ENCODE measurements around the gene UCKL1. TPM values are rescaled to one million over a fixed set of nuclear protein-coding genes. Genes with fewer than 3 reads are reported as not detected.

UCKL1 gene
- total RNA-seq, 2 experiments from 2014 or later: 41.3 to 46.1 TPM

- peaks cover 22% of the 10 kb centered on the region for H3K4me1 ChIP-seq (ENCODE audit: insufficient read depth, low read length)
- H3K36me3 ChIP-seq (ENCODE audit: insufficient read depth, low read length): peaks cover 50% of the 10 kb centered on the region
- ChIA-PET POLR2A (interaction anchor here (1.2 kb wide), 1 partner anchor 16 kb away, joined by 8 read pairs; the partner anchor contains the start of gene UCKL1), CTCF (no interaction called here)
- H3K27me3 ChIP-seq (ENCODE audit: control insufficient read depth in 1 of 2, insufficient read depth in 2 of 2, low read length in 2 of 2): no peaks in the 10 kb centered on the region
- no peak overlapping the region for H3K27ac ChIP-seq (ENCODE audit: low read depth in 1 of 2, low read length in 2 of 2)
- Mint-ChIP-seq H3K4me3 (no peak overlapping the region), H3K4me1 (ENCODE audit: low read depth) (peaks cover 28% of the 10 kb centered on the region), H3K9me3 (no peaks in the 10 kb centered on the region), H3K27ac (peak overlapping the region; percentile 20), H3K27me3 (no peaks in the 10 kb centered on the region), H3K36me3 (ENCODE audit: low read depth) (peaks cover 50% of the 10 kb centered on the region)
- intact Hi-C loops (cut with DNase I, micrococcal nuclease): no loop called here
- ATAC-seq (ENCODE audit: poor library complexity) (no peak), DNase-seq (peak in 1 of 14 experiments; percentile 30)
- TF ChIP-seq CTCF (IDR thresholded peaks at IDR 0.05): no peak
- H3K4me3 ChIP-seq (ENCODE audit: low read length): no peak overlapping the region
- H3K9me3 ChIP-seq (ENCODE audit: control insufficient read depth in 1 of 2, insufficient read depth in 1 of 2, low read length in 2 of 2): peaks cover 0 to 26% of the 10 kb centered on the region in 2 experiments
These were observed 16.1 kb downstream of the UCKL1 start for GRCh38 chr20:63940071-63940471.

GRCh38 chr20:63939061-63939935, 16.9 kb downstream of the UCKL1 start:
- H3K4me3 ChIP-seq (ENCODE audit: low read length): no peak overlapping the region
- Mint-ChIP-seq H3K9me3 (no peaks in the 10 kb centered on the region), H3K27me3 (no peaks in the 10 kb centered on the region), H3K27ac (peak overlapping the region; percentile 20), H3K36me3 (ENCODE audit: low read depth) (peaks cover 52% of the 10 kb centered on the region), H3K4me3 (no peak overlapping the region), H3K4me1 (ENCODE audit: low read depth) (peaks cover 25% of the 10 kb centered on the region)
- TF ChIP-seq CTCF (IDR thresholded peaks at IDR 0.05): no peak
- DNase-seq (peak in 2 of 14 experiments; percentile 25 to 35), ATAC-seq (ENCODE audit: poor library complexity) (peak; percentile 21)
- no peak overlapping the region for H3K27ac ChIP-seq (ENCODE audit: low read depth in 1 of 2, low read length in 2 of 2)
- H3K4me1 ChIP-seq (ENCODE audit: insufficient read depth, low read length): peaks cover 22% of the 10 kb centered on the region
- H3K9me3 ChIP-seq (ENCODE audit: control insufficient read depth in 1 of 2, insufficient read depth in 1 of 2, low read length in 2 of 2): peaks cover 0 to 26% of the 10 kb centered on the region in 2 experiments
- H3K27me3 ChIP-seq (ENCODE audit: control insufficient read depth in 1 of 2, insufficient read depth in 2 of 2, low read length in 2 of 2): no peaks in the 10 kb centered on the region
- ChIA-PET POLR2A (interaction anchor here (1.2 kb wide), 1 partner anchor 17 kb away, joined by 8 read pairs; the partner anchor contains the start of gene UCKL1), CTCF (no interaction called here)
- peaks cover 50% of the 10 kb centered on the region for H3K36me3 ChIP-seq (ENCODE audit: insufficient read depth, low read length)
- intact Hi-C loops (cut with DNase I, micrococcal nuclease): no loop called here

DNA sequence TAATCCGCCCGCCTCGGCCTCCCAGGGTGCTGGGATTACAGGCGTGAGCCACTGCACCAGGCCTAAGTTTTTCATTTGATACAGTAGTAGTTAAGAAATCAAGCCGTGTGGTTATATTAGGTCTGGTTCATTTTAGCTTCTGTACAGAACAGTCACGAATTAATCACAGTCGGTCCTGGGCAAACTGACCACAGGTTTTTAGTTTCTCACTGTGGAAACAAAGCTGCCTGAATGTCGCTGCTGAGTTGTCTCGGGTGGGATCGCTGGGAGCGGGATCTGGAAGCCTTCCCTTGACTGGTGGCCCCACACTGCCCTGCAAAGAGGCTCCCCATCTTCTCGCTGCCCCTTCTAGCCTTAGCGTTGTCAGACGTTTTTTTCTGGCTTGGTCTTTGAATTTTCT, 18.6 kb downstream of the UCKL1 start:
- intact Hi-C loops (cut with DNase I, micrococcal nuclease): no loop called here

More for the DNA sequence above, 18.6 kb downstream of the UCKL1 start:
- H3K36me3 Mint-ChIP-seq (ENCODE audit: low read depth): peaks cover 53% of the 10 kb centered on the region
- CTCF ChIA-PET: no interaction called here
- Histone ChIP-seq H3K36me3 (ENCODE audit: insufficient read depth, low read length) (peaks cover 50% of the 10 kb centered on the region), H3K27ac (ENCODE audit: low read depth in 1 of 2, low read length in 2 of 2) (no peak overlapping the region), H3K4me1 (ENCODE audit: insufficient read depth, low read length) (peaks cover 17% of the 10 kb centered on the region), H3K27me3 (ENCODE audit: control insufficient read depth in 1 of 2, insufficient read depth in 2 of 2, low read length in 2 of 2) (no peaks in the 10 kb centered on the region), H3K9me3 (ENCODE audit: control insufficient read depth in 1 of 2, insufficient read depth in 1 of 2, low read length in 2 of 2) (peaks cover 0 to 28% of the 10 kb centered on the region in 2 experiments), H3K4me3 (ENCODE audit: low read length) (no peak overlapping the region)
- TF ChIP-seq CTCF (IDR thresholded peaks at IDR 0.05): no peak
- POLR2A ChIA-PET: no interaction called here
- H3K4me3 Mint-ChIP-seq: no peak overlapping the region
- ATAC-seq (ENCODE audit: poor library complexity) (no peak), DNase-seq (no peak)
- peaks cover 25% of the 10 kb centered on the region for H3K4me1 Mint-ChIP-seq (ENCODE audit: low read depth)
- no peaks in the 10 kb centered on the region for H3K9me3 Mint-ChIP-seq
- no peaks in the 10 kb centered on the region for H3K27me3 Mint-ChIP-seq
- H3K27ac Mint-ChIP-seq: no peak overlapping the region

Data from CD4-positive, alpha-beta T cell (primary cell).